ENCODE measurements around the gene PCDH17.

PCDH17 gene

DNA sequence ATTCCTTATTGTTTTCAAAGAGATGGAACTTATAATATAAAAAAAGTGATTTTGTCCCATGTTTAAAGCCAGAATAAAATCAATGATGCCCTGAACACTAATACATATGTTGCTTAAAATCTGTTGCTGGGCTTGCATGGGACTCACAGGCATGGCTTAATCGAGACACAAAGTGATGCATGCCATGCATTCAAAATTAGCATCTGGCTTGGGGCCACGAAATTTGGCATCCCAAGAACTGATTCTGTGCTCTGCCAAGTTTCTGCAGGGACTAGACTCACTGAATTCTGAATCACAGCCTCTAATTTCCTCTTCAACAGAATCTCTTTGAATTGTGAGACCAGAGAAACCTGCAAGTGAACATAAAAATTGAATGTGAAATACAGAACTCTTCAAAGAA, 109.2 kb downstream of the PCDH17 start:
- no peak for DNase-seq

DNA sequence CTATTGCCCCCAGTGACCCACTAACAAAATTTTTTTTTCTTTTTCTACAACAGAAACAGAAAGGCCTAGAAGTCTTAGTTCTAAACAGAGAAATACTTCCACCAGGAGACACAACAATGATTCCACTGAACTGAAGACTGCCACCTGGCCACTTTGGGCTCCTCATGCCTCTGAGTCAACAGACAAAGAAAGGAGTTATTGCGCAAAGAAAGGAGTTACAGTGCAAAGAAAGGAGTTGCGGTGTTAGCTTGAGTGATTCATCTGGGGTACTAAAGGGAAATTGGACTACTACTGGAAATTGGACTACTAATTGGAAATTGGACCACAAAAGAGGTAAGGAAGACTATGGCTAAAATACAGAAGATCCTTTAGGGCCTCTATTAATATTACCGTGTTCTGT, 116.6 kb downstream of the PCDH17 start:
- DNase-seq: peak; percentile 1

GRCh38 chr13:57760951-57761350, 129.4 kb downstream of the PCDH17 start:
- no peak for DNase-seq

DNA sequence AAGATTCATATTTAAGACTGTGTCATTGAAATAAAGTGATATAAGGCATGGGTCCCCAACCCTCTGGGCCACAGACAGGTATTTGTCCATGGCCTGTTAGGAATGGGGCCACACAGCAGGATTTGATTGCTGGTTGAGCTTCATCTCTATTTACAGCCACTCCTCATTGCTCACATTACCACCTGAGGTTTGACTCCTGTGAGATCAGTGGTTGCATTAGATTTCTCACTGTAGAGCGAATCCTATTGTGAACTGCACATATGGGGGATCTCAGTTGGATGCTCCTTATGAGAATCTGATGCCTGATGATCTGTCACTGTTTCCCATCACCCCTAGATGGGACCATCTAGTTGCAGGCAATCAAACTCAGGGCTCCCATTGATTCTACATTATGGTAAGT, 132.1 kb downstream of the PCDH17 start:
- no peak for DNase-seq
